Measurements from ENCODE around the gene TTC9. TPM values are rescaled to one million over a fixed set of nuclear protein-coding genes. Genes with fewer than 3 reads are reported as not detected.

The TTC9 gene
- total and polyA plus RNA-seq, 8 donors, result 0.59 to 4.0 (median 0.97) TPM

- no peak overlapping the region for H3K4me3 ChIP-seq
- no peak overlapping the region for H3K27ac ChIP-seq
- ATAC-seq, result no peak
- H3K4me1 ChIP-seq, result no peaks in the 10 kb centered on the region
- FAIRE-seq, result no peak
- no peaks in the 10 kb centered on the region for H3K9me3 ChIP-seq
- TF ChIP-seq CTCF (IDR thresholded peaks at IDR 0.05), result no peak
- WGBS, 2 donors, result 79 to 89% methylated on average over 4 of the region's 4 CpGs
- intact Hi-C loops (cut with DNase I), result no loop called here
- H3K27me3 ChIP-seq, result no peaks in the 10 kb centered on the region
- no peak for DNase-seq
- no peaks in the 10 kb centered on the region for H3K36me3 ChIP-seq
These were observed 8.1 kb downstream of the TTC9 start for GRCh38 chr14:70649803-70650202.

- Histone ChIP-seq H3K4me1 (no peaks in the 10 kb centered on the region), H3K27ac (no peak overlapping the region), H3K9me3 (no peaks in the 10 kb centered on the region), H3K4me3 (no peak overlapping the region), H3K36me3 (no peaks in the 10 kb centered on the region), H3K27me3 (no peaks in the 10 kb centered on the region)
- ATAC-seq (no peak), FAIRE-seq (no peak), DNase-seq (no peak)
- intact Hi-C loops (cut with DNase I), result no loop called here
- TF ChIP-seq CTCF (IDR thresholded peaks at IDR 0.05), result no peak
- 86 to 92% methylated on average over 5 of the region's 5 CpGs for WGBS, 2 donors
These were observed 9.8 kb downstream of the TTC9 start for GRCh38 chr14:70651522-70651921.

- intact Hi-C loops (cut with DNase I), result no loop called here
- no peak overlapping the region for H3K27ac ChIP-seq
- FAIRE-seq (no peak), ATAC-seq (no peak), DNase-seq (no peak)
- H3K4me3 ChIP-seq, result no peak overlapping the region
- no peaks in the 10 kb centered on the region for H3K9me3 ChIP-seq
- no peaks in the 10 kb centered on the region for H3K27me3 ChIP-seq
- no peaks in the 10 kb centered on the region for H3K36me3 ChIP-seq
- H3K4me1 ChIP-seq, result no peaks in the 10 kb centered on the region
- no peak for TF ChIP-seq CTCF (IDR thresholded peaks at IDR 0.05)
These were observed 11.2 kb downstream of the TTC9 start for GRCh38 chr14:70652871-70653270.

GRCh38 chr14:70653662-70654061 is 11.9 kb downstream of the TTC9 start:
- Histone ChIP-seq H3K27me3 (no peaks in the 10 kb centered on the region), H3K4me3 (no peak overlapping the region), H3K4me1 (no peaks in the 10 kb centered on the region), H3K36me3 (no peaks in the 10 kb centered on the region), H3K27ac (no peak overlapping the region), H3K9me3 (no peaks in the 10 kb centered on the region)
- 57 to 59% methylated on average over 3 of the region's 3 CpGs for whole genome bisulfite sequencing, 2 donors
- intact Hi-C loops (cut with DNase I), result no loop called here
- DNase-seq, result no peak
- no peak for ATAC-seq
- no peak for FAIRE-seq
- TF ChIP-seq CTCF (IDR thresholded peaks at IDR 0.05), result no peak

- H3K9me3 ChIP-seq, result no peaks in the 10 kb centered on the region
- intact Hi-C loops (cut with DNase I), result no loop called here
- H3K27me3 ChIP-seq, result no peaks in the 10 kb centered on the region
- no peaks in the 10 kb centered on the region for H3K36me3 ChIP-seq
- H3K27ac ChIP-seq, result no peak overlapping the region
- ATAC-seq (no peak), DNase-seq (no peak), FAIRE-seq (no peak)
- no peaks in the 10 kb centered on the region for H3K4me1 ChIP-seq
- no peak for TF ChIP-seq CTCF (IDR thresholded peaks at IDR 0.05)
- H3K4me3 ChIP-seq, result no peak overlapping the region
- 89 to 91% methylated on average over 6 of the region's 6 CpGs for WGBS, 2 donors
These were observed 12.9 kb downstream of the TTC9 start for GRCh38 chr14:70654632-70655031.
